ENCODE results near the gene SCLY.

DNA sequence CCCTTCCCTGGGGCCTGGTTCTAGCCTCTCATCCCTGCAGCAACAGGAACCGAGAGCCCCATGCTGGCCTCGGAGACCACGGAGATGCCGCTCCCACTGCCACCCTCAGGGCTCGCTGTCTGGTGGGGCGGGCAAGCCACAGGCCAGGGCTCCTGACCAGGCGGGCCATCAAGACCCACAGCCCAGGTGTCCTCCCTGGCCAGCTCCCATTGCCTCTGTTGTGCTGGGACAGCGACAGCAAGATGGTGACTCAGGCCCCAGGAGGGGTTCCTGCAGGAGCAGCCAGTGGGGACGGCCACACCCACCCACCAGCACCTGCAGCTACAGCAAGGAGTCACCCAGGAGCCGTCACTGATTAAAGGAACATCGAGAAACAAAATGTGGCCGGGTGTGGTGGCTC, 85.0 kb downstream of the SCLY start:
- TF ChIP-seq CHD1 (IDR thresholded peaks at IDR 0.05; ENCODE audit: low read depth, low read length) (no peak), SUZ12 (IDR thresholded peaks at IDR 0.05; ENCODE audit: low read length) (no peak), CHD2 (IDR thresholded peaks at IDR 0.05; ENCODE audit: low read length) (no peak), POLR2A (IDR thresholded peaks at IDR 0.05; ENCODE audit: control extremely low read depth in 1 of 2, low read depth in 2 of 2, low read length in 2 of 2) (no peak)
- TF ChIP-seq, protein P1, sequence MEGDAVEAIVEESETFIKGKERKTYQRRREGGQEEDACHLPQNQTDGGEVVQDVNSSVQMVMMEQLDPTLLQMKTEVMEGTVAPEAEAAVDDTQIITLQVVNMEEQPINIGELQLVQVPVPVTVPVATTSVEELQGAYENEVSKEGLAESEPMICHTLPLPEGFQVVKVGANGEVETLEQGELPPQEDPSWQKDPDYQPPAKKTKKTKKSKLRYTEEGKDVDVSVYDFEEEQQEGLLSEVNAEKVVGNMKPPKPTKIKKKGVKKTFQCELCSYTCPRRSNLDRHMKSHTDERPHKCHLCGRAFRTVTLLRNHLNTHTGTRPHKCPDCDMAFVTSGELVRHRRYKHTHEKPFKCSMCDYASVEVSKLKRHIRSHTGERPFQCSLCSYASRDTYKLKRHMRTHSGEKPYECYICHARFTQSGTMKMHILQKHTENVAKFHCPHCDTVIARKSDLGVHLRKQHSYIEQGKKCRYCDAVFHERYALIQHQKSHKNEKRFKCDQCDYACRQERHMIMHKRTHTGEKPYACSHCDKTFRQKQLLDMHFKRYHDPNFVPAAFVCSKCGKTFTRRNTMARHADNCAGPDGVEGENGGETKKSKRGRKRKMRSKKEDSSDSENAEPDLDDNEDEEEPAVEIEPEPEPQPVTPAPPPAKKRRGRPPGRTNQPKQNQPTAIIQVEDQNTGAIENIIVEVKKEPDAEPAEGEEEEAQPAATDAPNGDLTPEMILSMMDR (IDR thresholded peaks at IDR 0.05; ENCODE audit: control extremely low read depth in 1 of 3, insufficient read depth in 1 of 3, low read depth in 1 of 3, low read length in 3 of 3): no peak
